Ishikawa (cell line): Measurements from ENCODE around the gene MRPL40.

Experiments used
- TEAD4 ChIP-seq: IDR thresholded peaks from 2 replicates; pipeline ENCODE4 v1.6.1; 2012
- TF ChIP-seq, protein P1 (sequence below): IDR thresholded peaks from 2 replicates; pipeline ENCODE4 v1.6.1; 2012

DNA sequence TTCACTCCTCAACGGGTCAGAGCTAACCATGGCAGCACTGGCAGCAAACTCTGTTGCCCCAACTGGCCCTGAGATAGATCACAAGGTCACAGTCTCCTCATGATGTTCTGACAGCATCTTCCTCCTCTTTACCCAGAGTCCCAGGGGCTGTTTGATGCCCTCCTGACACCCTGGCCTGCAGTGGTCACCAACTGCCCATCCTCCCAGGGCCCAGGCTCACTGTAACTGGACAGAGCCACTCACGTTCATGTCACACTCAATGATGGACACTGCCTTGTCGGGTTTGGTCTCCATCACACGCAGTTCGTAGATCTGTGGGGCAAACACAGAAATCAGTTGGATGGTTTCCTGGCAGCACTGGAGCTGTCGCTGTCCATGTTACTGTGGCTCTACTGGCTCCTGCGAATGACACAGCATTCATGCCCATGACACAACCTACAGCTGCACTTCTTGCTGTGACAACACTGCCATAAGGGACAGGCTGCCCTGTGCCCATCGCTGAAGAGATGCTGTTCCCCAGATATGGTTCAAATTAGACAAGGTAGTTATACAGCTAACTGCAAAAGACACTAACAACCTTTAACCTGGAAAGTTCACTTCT is 25.6 kb downstream of the MRPL40 start:
- TF ChIP-seq, protein P1, sequence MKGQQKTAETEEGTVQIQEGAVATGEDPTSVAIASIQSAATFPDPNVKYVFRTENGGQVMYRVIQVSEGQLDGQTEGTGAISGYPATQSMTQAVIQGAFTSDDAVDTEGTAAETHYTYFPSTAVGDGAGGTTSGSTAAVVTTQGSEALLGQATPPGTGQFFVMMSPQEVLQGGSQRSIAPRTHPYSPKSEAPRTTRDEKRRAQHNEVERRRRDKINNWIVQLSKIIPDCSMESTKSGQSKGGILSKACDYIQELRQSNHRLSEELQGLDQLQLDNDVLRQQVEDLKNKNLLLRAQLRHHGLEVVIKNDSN, result no peak
- no peak for TF ChIP-seq TEAD4
